DND-41 (cell line): ENCODE results near the gene KRTAP4-12.

Experiments used
- EZH2 ChIP-seq: IDR thresholded peaks from 3 replicates; pipeline ENCODE4 v1.6.1; 2012; ENCODE audit warnings: borderline replicate concordance, low read depth, mild to moderate bottlenecking, moderate library complexity, low read length, inconsistent platforms; ENCODE audit not compliant: severe bottlenecking
- TF ChIP-seq, protein P1 (sequence below): IDR thresholded peaks from 2 replicates; pipeline ENCODE4 v1.5.1; 2012; ENCODE audit warnings: borderline replicate concordance, low read length, moderate library complexity, mild to moderate bottlenecking; ENCODE audit not compliant: poor library complexity, severe bottlenecking; ENCODE audit errors: extremely low read depth

DNA sequence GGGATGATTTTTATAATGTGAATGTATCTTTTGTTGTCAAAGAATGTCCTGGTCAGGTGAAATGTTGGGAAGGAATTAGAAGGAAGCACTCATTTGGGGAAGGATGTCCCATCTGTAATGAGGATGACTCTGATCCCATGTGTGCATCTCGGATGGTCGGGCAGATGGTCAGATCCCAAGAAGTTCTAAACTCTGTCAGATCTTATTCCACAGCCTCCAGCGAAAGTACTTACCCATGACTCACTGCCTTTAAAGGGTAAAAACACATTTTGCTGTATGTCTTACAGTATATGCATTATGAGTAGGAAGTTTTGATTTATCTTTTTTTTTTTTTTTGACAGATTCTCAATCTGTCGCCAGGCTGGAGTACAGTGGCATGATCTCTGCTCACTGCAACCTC is 5.3 kb downstream of the KRTAP4-12 start:
- TF ChIP-seq, protein P1, sequence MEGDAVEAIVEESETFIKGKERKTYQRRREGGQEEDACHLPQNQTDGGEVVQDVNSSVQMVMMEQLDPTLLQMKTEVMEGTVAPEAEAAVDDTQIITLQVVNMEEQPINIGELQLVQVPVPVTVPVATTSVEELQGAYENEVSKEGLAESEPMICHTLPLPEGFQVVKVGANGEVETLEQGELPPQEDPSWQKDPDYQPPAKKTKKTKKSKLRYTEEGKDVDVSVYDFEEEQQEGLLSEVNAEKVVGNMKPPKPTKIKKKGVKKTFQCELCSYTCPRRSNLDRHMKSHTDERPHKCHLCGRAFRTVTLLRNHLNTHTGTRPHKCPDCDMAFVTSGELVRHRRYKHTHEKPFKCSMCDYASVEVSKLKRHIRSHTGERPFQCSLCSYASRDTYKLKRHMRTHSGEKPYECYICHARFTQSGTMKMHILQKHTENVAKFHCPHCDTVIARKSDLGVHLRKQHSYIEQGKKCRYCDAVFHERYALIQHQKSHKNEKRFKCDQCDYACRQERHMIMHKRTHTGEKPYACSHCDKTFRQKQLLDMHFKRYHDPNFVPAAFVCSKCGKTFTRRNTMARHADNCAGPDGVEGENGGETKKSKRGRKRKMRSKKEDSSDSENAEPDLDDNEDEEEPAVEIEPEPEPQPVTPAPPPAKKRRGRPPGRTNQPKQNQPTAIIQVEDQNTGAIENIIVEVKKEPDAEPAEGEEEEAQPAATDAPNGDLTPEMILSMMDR, result no peak
- no peak for TF ChIP-seq EZH2
